PFSK-1 (cell line): ENCODE measurements around the gene CDK15.

Experiments
- FOXP2 ChIP-seq: optimal IDR thresholded peaks from 2 replicates; pipeline ENCODE3; 2011; ENCODE audit warnings: borderline replicate concordance, control low read depth, inconsistent platforms; ENCODE audit not compliant: insufficient read depth; ENCODE audit errors: extremely low read length, extremely low read depth
- POLR2AphosphoS5 ChIP-seq: IDR thresholded peaks from 2 replicates; pipeline ENCODE4 v1.6.1; 2012; ENCODE audit warnings: low read depth, mild to moderate bottlenecking, control low read depth, low read length, moderate library complexity
- REST ChIP-seq, 2 experiments: IDR thresholded peaks; 2 replicates each; pipeline versions ENCODE4 v1.6.1 to v1.8.0; 2011 to 2012; ENCODE audit warnings: low read depth in 2 of 2, low read length in 2 of 2, control low read depth in 1 of 2, inconsistent platforms in 1 of 2, mild to moderate bottlenecking in 1 of 2, moderate library complexity in 1 of 2; ENCODE audit not compliant: insufficient read depth in 1 of 2
- SIN3A ChIP-seq: IDR thresholded peaks from 2 replicates; pipeline ENCODE4 v1.6.1; 2012; ENCODE audit warnings: mild to moderate bottlenecking, low read length, moderate library complexity, borderline replicate concordance; ENCODE audit not compliant: insufficient read depth
- TAF1 ChIP-seq: IDR thresholded peaks from 2 replicates; pipeline ENCODE4 v1.6.1; 2012; ENCODE audit warnings: low read length, control low read depth, borderline replicate concordance; ENCODE audit not compliant: insufficient read depth

The CDK15 gene

DNA sequence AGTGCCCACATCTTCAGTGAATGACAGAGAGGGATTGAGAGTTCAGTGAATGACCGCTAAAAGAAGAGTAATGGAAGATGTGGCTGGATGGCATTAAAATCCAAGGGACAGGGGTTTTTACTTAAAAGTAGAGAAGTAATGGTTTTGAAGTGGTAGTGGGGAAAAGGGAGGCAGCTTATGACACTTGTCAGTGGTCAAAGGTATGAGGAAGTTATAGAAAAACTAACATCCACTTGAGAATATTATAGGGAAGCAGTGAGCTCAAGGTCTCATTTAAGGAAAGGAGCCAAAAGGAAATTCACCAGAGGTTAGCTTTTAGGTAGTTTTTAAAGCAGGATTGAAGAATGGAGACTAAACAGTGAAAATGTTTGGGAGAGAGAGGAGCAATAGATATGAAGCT lies 24.3 kb downstream of the CDK15 start:
- TF ChIP-seq FOXP2 (no peak), TAF1 (no peak)

- TF ChIP-seq REST (IDR thresholded peaks at IDR 0.05; ENCODE audit: insufficient read depth in 1 of 2, low read depth in 2 of 2, low read length in 2 of 2): no peak
- no peak for TF ChIP-seq POLR2AphosphoS5
- no peak for TF ChIP-seq SIN3A
- no peak for TF ChIP-seq TAF1
- no peak for TF ChIP-seq FOXP2
Measured at GRCh38 chr2:201831469-201831868, 25.1 kb downstream of the CDK15 start.

GRCh38 chr2:201833781-201834180 lies 27.4 kb downstream of the CDK15 start:
- TF ChIP-seq SIN3A: no peak
- TF ChIP-seq FOXP2: no peak
- TF ChIP-seq REST (IDR thresholded peaks at IDR 0.05; ENCODE audit: insufficient read depth in 1 of 2, low read depth in 2 of 2, low read length in 2 of 2): no peak
- no peak for TF ChIP-seq POLR2AphosphoS5
- no peak for TF ChIP-seq TAF1

DNA sequence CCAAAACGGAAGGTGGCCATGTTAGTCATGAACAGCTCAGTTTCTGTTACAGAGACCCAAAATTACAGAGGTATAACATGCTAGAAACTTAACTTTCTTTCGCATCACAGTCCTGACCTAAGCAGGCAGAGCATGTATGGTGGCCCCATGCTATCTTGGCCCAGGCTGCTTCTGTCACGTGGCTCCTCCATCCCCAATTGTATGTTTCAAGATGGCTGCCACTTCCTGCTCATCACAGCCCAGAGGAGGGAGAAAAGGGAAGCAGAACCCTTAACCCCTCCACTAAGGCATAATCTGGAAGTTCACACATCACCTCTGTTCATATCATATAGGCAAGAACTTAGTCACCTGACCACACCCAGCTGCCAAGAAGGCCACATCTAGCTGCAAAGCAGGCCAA lies 28.7 kb downstream of the CDK15 start:
- no peak for TF ChIP-seq REST (IDR thresholded peaks at IDR 0.05; ENCODE audit: insufficient read depth in 1 of 2, low read depth in 2 of 2, low read length in 2 of 2)
- TF ChIP-seq TAF1: no peak
- TF ChIP-seq SIN3A: no peak
- TF ChIP-seq POLR2AphosphoS5: no peak
- no peak for TF ChIP-seq FOXP2

- TF ChIP-seq REST (IDR thresholded peaks at IDR 0.05; ENCODE audit: insufficient read depth in 1 of 2, low read depth in 2 of 2, low read length in 2 of 2) (no peak), SIN3A (no peak), FOXP2 (no peak), TAF1 (no peak), POLR2AphosphoS5 (no peak)
Measured at GRCh38 chr2:201837391-201837790, 31.1 kb downstream of the CDK15 start.
